NCI-H2081 treated with DMSO at 0.1 percent for 48 hours (cell line): ENCODE data around the gene STK11IP.
A peak's percentile ranks its signal among the peaks of the same experiment; 100 is the strongest.

Experiments
- DNase-seq: peaks from one replicate; lab custom pipeline; 2025; lab: John Stamatoyannopoulos, UW

STK11IP gene

DNA sequence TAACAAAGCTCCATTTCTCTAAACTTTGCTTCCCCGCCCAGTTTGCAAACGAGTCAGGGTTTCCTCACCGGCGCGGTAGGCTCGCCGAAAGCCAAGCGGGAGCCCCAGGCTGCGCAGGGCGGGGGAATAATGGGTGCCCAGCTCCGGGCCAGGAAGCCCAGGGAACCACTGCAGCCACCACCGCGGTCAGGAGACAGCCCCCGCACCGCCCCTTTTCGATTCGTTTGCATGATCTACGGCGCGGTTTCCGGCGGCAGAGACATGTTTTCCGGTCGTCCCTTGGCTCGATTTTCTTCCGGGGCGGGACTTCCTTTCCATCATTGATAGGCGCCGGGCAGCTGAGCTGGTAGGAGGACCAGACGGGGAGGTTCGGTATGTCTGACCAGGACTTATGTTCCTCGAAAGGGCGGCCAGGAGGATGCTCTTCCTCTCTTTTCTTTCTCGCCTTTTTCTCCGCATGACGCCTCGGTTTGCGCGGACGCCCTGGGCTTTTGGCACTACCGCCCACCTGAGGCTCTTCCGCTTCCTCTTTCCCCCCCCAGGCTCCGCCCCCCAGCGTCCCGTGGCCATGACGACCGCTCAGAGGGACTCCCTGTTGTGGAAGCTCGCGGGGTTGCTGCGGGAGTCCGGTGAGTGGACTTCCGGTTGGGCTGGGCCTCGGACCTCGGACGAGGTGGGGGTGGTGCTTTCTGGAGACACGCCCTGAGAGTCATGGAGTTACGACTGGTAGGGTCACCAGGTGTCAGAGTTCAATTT is at the start of gene STK11IP:
STK11IP (plus strand) TSS at position 306 of the 756 bp plus-strand sequence; CDS start at position 569, 263 bp downstream.
- peak; percentile 85 for DNase-seq

- no peak for DNase-seq
Observed at GRCh38 chr2:219548990-219549389, 48.7 kb upstream of the STK11IP start.

DNA sequence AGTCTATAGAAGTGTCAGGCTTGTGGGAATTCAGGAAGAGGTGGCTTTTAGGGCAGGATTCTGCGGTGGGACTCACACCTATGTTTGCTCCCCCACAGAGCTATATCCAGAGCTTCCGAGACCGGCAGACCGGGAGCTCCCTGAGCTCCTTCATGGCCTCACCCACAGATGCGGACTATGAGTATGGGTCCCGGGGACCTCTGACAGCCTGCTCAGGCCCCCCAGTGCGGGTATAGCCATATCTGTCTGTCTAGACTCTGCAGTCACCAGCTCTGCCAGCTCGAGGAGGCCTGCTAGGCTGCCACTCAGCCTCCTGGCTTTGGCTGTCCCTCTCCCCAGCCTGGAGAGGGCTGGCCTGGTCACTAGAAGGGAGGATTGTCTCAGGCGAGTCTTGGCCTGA is 48.0 kb upstream of the STK11IP start:
- no peak for DNase-seq

GRCh38 chr2:219551441-219552381 is 45.9 kb upstream of the STK11IP start:
- DNase-seq: no peak

- no peak for DNase-seq
Observed at GRCh38 chr2:219552382-219553167, 45.1 kb upstream of the STK11IP start.

DNA sequence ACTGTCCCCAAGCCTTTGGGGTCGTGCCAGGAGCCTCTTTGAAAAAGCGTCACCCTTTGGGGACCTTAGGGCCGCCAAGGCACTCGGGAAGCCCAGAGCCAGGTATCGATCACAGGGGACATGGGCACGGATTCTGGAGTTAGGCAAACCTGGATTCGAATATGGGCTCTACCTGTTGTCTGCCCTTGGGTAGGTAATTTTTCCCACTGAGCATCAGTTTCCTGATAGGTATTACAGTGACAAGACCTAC is 44.6 kb upstream of the STK11IP start:
- no peak for DNase-seq

DNA sequence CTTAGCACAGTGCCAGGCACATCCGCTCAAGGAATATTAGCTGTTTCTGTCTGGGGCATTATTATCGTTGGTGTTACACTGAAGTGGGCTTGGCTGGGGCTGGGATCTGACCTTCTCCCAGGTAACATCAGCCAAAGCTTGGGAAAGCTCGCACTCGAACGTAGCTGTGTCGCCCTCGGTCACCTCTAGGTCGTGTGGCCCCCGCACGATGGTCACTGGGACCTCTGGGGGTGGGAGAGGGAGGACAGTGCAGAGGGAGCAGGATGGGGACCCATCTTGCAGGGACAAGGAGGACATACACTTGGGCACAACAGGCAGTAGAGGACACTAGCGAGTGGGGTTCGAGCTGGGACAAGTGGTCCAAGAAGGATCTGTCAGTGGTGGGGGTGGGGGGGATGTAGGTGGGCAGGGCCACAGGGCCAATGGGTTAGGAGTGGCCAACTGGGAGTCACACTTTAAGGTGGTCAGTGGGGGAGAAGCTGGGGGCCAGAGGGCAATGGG is 44.1 kb upstream of the STK11IP start:
- DNase-seq: no peak

GRCh38 chr2:219554350-219554749 is 43.3 kb upstream of the STK11IP start:
- DNase-seq: no peak

DNA sequence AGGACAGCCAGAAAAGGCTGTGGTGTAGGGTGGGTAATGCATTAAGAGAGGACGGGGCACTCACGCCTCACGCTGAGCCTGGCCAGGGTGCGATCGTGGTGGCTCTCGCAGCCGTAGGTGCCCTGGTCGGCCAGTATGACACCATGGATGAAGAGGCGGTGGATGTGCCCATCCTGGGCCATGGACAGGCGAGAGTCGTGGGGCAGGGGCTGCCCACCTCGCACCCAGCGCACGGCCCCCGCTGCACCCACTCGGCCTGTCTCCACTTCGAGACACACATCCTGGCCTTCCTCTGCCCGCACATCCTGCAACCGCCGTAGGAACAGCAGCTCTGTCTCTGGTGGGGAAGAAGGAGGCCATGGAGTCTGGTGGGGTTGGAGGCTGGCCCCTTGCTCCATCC is 41.7 kb upstream of the STK11IP start:
- no peak for DNase-seq

GRCh38 chr2:219556413-219556812 is 41.2 kb upstream of the STK11IP start:
- DNase-seq: no peak

DNA sequence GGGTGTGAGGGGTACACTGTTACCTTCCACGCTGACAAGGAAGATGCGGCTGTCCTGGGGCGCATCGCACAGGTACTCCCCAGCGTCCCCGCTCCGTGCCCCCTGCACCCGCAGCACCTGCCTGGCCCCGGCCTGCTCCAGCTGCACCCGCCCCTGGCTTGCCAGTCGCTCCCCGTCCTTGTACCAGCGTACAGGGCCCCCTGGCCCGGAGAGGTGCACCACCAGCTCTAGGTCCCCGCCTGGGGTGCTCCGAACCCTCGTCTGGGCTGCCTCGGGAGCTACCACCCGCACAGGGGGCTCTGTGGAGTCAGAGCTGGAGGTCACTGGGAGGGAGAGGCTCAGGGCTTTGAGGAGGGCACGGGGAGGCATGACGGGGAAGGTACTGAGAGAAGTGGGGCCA is 40.3 kb upstream of the STK11IP start:
- DNase-seq: no peak

DNA sequence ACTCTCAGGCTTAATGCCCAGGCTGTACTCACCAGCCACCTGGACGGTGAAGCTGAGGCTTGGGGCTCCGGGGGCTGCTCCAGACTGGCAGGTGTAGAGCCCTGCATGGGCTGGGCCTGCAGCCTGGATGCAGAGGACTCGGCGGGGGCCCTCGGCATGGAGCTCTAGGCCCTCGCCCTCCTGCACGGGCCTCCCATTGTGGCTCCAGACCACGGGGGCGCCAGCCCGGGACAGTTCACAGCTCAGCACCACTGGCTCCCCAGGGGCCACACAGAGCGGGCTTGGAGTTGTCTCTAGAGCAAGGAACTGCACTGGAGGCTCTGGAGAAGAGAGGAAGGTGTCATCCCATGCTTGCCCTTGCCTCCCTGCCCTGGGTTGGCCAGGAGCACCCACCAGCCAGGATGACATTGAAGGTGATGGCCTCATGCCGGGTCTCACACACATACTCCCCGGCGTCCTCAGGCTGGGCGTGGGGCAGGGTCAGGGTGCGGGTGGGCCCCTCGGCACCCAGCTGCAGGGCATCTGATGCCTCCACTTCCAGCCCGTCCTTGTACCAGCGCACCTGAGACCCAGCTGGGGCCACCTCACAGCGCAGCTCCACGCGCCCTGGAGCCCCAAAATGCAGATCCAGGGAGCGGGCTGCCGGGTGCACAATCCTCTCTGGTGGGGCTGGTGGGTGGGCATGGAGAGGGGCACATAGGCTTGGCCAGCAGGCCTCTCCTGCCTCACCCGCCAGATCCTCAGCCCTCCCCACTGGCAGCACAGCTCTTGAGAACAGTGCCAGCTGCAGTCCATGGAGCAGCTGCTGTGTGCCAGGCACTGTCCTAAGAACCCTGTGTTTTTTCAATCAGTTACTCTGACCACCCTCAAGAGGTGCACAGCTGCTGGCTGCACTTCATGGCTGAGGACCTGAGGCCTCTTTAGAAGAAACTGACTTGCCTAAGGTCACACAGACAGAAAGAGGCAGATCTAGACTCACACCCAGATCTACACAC is 39.6 kb upstream of the STK11IP start:
- no peak for DNase-seq

GRCh38 chr2:219559156-219559915 is 38.3 kb upstream of the STK11IP start:
- no peak for DNase-seq

DNA sequence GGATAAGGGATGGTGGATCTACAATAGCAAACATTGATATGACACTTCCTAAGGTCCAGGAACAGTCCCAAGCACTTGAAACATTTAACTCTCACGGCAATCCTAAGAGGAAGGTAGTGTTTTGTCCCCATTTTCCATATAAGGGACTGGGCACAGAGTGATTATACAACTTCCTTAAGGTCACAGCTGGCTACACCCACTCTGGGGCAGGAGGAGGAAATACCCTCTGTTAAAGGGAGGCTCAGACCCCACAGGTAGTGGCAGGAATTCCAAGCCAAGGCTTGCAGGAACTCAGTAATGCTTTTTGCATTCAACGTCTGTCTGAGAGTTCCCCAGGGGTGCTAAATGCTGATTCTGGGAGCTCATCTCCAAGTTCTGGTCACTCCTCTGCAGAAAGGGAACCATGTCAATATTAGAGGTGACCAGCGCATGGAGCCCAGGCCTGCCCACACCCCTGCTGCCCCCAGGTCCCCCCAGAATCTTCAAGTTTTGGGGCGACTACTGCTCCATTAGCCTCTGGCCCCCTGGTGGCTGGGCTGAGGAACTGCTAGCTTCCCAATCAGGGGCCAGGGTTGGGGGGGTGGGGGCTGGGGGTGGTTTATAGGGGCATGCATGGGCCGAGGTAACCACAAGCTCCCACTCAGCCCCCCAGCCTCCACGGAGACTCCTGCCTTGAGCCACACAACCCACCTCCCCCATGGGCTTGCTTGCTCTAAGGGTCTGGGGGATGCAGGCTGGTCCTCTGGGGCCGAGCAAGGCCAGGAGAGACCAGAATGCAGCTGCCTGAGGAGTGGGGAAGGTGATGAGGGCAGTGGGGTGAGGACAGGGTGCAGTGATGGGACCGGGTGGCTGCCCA is 37.4 kb upstream of the STK11IP start:
- no peak for DNase-seq

GRCh38 chr2:219560893-219561178 is 36.8 kb upstream of the STK11IP start:
- no peak for DNase-seq

DNA sequence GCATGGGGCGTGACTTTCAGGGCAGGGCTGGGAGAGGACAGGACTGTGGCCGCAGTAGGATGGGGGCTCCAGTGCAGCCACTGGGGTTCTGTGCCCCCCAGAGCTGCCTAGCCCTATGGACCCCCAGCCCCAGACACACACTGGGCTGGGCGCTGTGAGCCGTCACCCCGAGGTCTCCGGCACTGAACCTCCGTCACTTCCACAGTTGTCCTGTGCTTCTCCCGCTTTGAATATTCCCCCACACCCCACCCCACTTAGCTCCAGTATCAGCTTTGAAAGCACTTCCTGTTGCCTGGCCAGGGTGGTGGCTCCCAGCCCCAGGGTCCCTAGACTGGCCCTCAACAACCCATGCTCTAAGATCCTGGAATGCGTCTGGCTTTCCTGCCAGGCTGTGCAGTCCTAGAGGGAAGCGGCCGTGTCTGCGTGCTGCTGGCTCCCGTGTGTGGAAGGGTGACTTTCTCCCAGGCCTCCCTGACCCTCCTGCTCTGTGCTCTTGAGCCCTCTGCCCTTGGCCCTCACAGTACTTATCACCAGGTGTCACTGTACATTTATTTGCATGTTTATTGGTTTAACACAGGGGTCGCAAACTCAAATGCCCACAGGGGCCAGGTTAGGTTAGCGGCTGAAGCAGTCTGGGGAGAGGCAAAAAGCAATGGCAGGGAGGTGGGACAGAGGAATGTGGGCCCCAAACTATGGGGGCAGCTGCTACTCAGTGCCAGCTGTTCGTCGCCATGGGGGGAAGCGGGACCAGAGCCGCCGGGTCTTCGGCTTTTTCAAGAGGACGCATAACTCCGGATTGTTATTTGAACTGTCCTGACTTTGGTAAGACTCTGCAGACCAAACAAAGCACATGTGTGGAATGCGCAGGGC is 36.2 kb upstream of the STK11IP start:
- DNase-seq: no peak

DNA sequence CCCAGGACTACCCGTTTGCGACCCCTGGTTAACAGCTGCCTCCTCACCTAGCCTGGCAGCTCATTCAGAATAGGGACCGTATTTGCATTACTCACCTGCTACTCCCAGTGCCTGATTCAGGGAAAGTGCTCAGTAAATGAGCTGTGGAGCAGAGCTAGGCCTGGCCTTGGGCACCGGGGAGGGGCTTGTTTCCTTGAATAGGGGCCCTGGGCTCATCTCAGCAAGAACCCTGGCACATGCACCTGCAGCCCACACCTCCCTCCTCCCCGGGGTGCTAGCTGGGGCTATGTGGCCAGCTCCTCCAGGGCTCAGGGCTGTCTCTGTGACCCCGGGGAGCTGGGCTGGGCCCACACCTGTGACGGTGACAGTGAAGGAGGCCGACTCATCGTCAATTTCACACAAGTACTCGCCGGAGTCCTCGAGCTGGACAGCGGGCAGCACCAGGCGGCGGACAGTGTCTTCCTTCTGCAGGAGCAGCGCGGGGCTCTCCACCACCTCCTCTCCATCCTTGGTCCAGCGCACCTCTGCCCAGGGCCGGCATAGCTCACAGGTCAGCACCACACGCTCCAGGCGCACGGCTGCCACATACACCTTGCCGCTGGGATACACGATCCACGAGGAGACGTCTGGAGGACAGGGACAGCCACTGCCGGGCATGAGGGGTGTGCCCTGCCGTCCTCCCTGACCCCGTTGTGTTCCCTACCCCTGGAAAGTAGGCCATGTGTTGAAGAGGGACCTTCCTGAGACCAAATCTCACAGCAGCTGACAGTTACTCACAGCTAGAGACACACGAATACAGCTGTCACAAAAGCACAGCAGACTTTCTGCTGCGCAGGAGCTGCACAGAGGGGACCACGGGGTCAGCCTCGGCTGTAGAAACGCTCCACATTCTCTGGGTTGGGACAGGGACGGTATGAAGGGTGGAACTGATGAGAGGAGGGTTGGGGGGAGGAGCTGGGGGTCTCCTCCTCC is 35.3 kb upstream of the STK11IP start:
- DNase-seq: no peak
